ENCODE data around the gene CARM1.

CARM1 gene

GRCh38 chr19:10830370-10830769, 41.0 kb upstream of the CARM1 start:
- TF ChIP-seq CTCF (IDR thresholded peaks at IDR 0.05; ENCODE audit: low read depth, low read length, missing control alignments) = no peak
- H3K4me3 ChIP-seq (ENCODE audit: low read depth, low read length) = no peak overlapping the region
- DNase-seq (ENCODE audit: low read depth) = no peak

- TF ChIP-seq CTCF (IDR thresholded peaks at IDR 0.05; ENCODE audit: low read depth, low read length, missing control alignments) = no peak
- no peak overlapping the region for H3K4me3 ChIP-seq (ENCODE audit: low read depth, low read length)
- no peak for DNase-seq (ENCODE audit: low read depth)
Observed at GRCh38 chr19:10830931-10831779, 40.2 kb upstream of the CARM1 start.

- TF ChIP-seq CTCF (IDR thresholded peaks at IDR 0.05; ENCODE audit: low read depth, low read length, missing control alignments) = no peak
- no peak overlapping the region for H3K4me3 ChIP-seq (ENCODE audit: low read depth, low read length)
- DNase-seq (ENCODE audit: low read depth) = no peak
Observed at GRCh38 chr19:10831987-10832938, 39.1 kb upstream of the CARM1 start.

- no peak for TF ChIP-seq CTCF (IDR thresholded peaks at IDR 0.05; ENCODE audit: low read depth, low read length, missing control alignments)
- H3K4me3 ChIP-seq (ENCODE audit: low read depth, low read length) = no peak overlapping the region
- no peak for DNase-seq (ENCODE audit: low read depth)
Observed at GRCh38 chr19:10832939-10833296, 38.4 kb upstream of the CARM1 start.

- peak overlapping the region; percentile 67 for H3K4me3 ChIP-seq (ENCODE audit: low read depth, low read length)
- DNase-seq (ENCODE audit: low read depth) = no peak
- TF ChIP-seq CTCF (IDR thresholded peaks at IDR 0.05; ENCODE audit: low read depth, low read length, missing control alignments) = no peak
Observed at GRCh38 chr19:10835089-10835753, 36.1 kb upstream of the CARM1 start.

GRCh38 chr19:10835754-10836478, 35.4 kb upstream of the CARM1 start, which contains the start of gene TMED1:
Gene TMED1, minus strand, starts transcription at chr19:10836212. Its CDS starts 21 bp downstream, at chr19:10836191.
- peak; percentile 97 for DNase-seq (ENCODE audit: low read depth)
- H3K4me3 ChIP-seq (ENCODE audit: low read depth, low read length) = peak within 1 kb of the TSS; percentile 67
- TF ChIP-seq CTCF (IDR thresholded peaks at IDR 0.05; ENCODE audit: low read depth, low read length, missing control alignments) = no peak

Data from GM12864 (cell line).